ENCODE results near the gene MTA3.
"Not testable (repeated sequence)": the region's sequence is repeated elsewhere in the genome, so short reads cannot be mapped to it uniquely, and the experiment has no call there.

Gene MTA3

GRCh38 chr2:42673989-42674579, 105.7 kb downstream of the MTA3 start:
- no peak for DNase-seq

- no peak for DNase-seq
Observed at GRCh38 chr2:42675815-42676214, 107.4 kb downstream of the MTA3 start.

DNA sequence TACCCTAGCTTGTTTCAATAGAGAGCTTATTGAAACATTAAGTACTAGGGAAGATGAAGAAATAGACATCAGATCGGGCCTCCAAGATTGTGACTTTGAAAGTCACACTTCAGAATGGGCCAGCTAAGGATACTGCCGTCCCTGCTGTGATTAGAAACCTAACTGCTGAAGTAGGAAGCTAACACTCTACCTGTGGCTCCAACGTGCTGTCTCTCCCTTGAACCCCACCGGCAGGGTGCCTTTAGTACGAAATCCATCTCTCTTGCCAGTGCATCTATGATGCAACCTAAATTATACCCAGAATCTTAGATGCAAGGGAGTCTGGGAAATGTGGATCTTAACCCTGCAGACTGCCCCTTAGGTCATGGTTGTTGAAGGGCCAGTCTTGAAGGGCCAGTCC, 116.9 kb downstream of the MTA3 start:
- no peak for DNase-seq

- DNase-seq: no peak
Observed at GRCh38 chr2:42693013-42693615, 124.7 kb downstream of the MTA3 start.

- DNase-seq: no peak
Observed at GRCh38 chr2:42693688-42694479, 125.5 kb downstream of the MTA3 start.

DNA sequence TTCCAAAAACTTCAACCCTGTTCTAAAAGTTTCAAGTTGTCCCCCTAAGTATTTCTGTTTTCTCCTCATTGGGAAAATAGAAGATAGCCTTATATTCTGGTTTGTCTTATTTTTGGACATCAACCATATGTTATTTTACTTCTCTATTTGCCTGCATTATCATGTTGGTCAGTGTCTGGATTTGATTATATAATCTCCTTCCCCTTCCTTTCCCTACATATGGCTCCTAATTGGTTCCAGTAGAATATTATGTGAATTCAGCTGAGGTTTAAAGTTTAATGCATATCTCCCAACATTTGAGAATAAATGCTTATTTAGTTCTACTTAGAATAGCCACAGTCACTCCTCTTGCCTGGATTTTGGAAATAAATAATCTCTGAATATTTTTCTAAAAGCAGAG, 128.6 kb downstream of the MTA3 start:
- no peak for DNase-seq

DNA sequence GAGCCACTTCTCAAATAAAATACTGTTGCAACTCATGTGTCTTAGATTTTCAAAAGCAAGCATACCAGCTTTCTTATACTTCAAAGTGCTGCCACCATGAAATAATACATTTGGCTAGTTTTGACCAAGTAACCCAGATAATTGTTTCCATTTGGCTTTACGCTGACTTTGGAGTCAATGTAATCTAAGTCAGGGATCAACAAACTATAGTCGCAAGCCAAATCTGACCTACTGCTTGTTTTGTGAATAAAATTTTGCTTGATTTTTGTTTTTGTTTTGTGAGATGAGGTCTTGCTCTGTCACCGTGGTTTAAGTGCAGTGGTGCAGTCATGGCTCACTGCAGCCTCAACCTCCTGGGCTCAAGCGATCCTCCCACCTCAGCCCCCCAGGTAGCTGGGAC, 130.5 kb downstream of the MTA3 start:
- no peak for DNase-seq

DNA sequence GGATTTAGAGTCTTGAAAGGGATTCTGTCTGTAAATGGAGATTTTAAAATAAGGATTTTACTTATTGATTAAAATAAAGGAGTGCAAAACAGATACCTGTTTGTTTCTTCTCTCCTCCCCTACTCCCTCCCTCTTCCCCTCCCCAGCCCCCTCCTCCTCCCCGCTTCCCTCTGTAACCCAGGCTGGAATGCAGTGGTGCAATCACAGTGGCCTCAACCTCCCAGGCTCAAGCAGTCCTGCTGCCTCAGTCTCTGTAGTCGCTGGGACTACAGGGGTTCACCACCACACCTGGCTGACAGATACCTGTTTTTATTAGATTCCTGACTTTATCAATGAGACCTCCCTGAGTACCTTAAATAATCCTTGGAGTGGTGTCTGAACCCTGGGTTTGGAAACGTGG, 138.4 kb downstream of the MTA3 start:
- no peak for DNase-seq

DNA sequence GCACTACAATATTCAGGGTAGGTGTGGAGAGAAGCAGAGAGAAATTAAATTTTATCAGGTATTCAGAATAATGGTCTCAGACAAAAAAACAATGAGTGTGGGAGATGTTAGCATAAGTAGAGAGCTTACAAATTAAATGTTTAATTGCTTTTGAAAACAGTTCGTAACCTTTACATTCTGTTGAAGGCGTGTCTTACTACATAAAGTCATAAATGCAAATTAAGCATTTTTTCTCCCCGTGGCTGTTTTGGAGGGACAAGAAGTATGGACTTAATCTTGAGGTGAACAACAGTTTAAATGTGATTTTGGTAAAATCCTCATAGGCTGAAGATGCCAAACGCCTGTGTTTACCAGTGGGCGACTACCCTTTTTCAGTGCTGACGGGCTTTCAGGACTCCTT, 139.7 kb downstream of the MTA3 start:
- DNase-seq: no peak

DNA sequence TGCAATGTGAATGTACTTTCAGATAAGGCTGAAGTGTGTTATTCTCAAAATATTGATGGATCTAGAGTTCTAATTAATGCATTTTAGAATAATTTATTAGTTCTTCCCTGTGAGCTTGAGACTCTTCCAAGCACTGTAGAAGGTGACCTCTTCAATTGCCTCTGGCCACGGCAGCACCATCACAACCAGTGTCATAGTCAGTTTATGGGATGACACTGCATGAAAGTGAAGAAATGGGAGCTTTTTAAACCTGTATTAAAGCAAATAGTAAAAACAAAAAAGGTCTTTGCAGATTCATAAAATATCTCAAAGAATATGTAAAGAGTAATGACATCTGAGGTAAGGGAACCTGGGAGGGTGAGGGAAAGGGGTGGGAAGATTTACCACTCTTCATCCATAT, 143.5 kb downstream of the MTA3 start:
- no peak for DNase-seq

DNA sequence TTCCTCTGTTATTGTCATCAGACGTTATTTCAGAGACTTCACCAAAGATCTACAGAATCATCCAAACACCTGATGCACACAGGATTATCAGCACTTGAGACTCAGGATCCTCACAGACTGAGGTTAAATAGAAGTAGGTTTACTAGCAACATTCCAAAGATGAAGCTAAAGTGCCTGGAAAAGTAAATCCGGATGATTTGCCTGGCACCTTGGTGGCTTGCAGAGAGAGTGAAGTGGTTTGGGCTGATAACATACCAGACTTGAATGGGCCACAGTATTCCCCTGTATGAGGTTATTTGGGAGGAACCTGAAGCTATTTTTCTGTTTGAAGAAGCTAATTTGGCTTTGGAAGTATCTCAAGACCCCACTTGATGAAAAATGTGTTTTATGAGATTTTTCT, 144.5 kb downstream of the MTA3 start:
- DNase-seq: no peak

DNA sequence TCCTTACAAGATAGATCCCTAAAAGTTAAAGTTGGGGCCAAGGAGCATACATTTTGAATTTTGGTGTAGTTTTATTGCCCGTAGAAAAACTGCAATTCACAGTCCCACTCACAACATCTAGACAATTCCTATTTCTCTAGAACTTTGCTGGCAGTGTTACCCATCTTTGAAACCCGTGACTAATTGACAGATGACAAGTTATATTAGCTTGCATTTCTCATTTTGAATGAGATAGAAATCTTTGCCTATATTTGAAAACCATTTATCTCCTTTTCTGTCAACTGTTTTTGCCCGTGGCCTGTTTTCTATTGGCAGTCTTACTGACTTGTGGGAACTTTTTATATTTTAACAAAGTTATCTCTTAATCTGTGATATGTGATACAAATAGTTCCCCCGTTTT, 145.5 kb downstream of the MTA3 start:
- no peak for DNase-seq

GRCh38 chr2:42714686-42715085, 146.3 kb downstream of the MTA3 start:
- no peak for DNase-seq

GRCh38 chr2:42721898-42722297, 153.5 kb downstream of the MTA3 start:
- no peak for DNase-seq

DNA sequence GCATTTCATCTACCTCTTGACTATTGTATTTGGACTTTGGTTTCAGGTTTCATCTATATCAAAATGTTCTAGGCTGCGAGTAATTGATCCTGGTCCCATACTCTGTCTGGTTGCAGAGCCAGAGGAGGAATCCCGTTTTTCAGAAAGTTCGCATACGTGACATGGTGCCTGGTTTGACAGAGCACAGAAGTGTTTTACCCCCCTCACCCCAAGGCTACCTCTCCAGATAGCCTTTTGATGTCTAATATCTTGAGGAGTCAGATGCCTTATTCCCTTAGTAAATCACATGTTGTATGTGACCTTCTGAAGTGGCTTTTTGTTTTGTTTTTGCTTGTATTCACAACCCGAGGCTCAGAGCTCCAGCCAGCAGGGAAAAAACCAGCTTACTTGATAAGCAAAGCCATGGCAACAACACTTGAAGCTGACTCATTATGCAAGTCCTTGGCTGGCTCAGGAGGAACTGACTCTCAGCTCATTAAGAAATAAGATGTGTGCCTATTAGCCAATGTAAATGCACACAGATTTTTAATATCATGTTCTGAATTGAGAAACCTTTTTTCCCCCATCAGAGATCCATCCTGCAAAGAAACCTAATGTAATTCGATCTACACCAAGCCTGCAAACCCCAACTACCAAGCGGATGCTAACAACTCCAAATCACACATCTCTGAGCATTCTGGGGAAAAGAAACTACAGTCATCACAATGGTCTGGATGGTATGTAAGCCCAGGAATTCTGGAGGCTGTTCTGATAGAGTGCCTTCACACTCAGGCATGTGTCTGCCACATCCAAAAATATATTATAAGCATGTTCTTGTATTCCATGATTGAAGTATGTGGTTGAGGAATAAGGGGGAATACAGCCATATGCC, 154.1 kb downstream of the MTA3 start:
- no peak for DNase-seq

GRCh38 chr2:42723465-42723864, 155.0 kb downstream of the MTA3 start:
- DNase-seq: no peak

DNA sequence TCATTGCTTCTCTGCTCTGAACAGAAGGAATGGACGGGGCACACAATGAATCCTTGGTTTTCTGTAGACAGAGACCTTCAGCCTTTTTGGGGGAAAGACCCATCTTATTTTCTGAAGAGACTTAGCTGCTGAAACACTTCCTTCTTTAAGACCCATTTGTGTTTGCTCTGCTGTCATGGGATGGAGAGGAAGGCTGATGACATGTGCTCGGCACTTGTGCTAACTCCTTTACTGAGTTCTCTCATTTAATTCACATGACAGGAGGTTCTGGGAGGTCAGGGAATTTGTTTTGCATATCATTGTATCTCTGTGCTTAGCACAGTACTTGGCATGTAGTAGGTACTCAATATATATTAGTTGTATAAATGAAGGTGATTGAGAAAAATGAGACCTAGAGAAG, 156.5 kb downstream of the MTA3 start:
- DNase-seq: no peak

GRCh38 chr2:42725657-42726056, 157.2 kb downstream of the MTA3 start:
- no peak for DNase-seq

GRCh38 chr2:42726680-42727079, 158.2 kb downstream of the MTA3 start:
- DNase-seq: no peak

DNA sequence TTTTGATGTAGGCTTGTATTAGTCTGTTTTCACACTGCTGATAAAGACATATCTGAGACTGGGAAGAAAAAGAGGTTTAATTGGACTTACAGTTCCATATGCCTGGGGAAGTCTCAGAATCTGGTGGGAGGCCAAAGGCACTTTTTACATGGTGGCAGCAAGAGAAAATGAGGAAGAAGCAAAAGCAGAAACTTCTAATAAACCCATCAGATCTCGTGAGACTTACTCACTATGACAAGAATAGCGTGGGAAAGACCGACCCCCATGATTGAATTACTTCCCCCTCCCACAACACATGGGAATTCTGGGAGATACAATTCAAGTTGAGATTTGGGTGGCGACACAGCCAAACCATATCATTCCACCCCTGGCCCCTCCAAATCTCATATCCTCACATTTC, 162.9 kb downstream of the MTA3 start:
- DNase-seq: not testable (repeated sequence)

DNA sequence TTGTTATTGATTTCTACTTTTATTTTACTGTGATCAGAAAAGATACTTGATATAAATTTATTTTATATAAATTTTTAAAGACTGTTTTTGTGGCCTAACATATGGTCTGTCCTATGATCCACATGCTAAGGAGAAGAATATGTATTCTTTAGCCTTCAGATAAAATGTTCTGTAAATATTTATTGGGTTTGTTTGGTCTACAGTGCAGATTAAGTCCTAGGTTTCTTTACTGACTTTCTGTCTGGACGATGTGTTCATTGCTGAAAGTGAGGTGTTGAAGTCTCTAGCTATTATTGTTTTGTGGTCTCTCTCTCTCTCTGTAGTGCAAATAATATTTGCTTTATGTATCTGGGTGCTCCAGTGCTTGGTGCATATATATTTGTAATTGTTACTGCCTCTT, 165.4 kb downstream of the MTA3 start:
- DNase-seq: no peak

GRCh38 chr2:42736598-42737322, 168.3 kb downstream of the MTA3 start:
- DNase-seq: no peak

DNA sequence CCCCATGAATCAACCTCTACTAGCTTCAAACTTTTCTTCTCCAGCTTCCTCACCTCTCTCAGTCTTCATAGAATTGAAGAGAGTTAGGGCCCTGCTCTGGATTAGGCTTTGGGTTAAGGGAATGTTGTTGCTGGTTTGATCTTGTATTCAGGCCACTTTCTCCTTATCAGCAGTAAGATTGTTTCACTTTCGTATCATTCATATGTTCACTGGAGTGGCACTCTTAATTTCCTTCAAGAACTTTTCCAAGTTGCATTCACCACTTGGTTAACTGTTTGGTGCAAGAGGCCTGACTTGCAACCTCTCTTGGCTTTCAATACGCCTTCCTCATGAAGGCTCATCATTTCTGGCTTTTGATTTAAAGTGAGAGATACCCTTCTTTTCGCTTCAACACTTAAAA, 172.7 kb downstream of the MTA3 start:
- DNase-seq: no peak
